HG03045 (cell line): ENCODE results near the gene MKX.

Source experiments
- ATAC-seq: cut with Tn5 transposase; IDR thresholded peaks from one replicate; pipeline ENCODE4 v1.9.1; 2021; ENCODE audit warnings: mild to moderate bottlenecking, moderate library complexity; ENCODE audit not compliant: unreplicated experiment

MKX gene

GRCh38 chr10:27655296-27655695, 90.3 kb downstream of the MKX start:
- no peak for ATAC-seq

- ATAC-seq = no peak
Measured at GRCh38 chr10:27654284-27654683, 91.3 kb downstream of the MKX start.

- no peak for ATAC-seq
Measured at GRCh38 chr10:27646604-27647175, 98.9 kb downstream of the MKX start.

- ATAC-seq = no peak
Measured at GRCh38 chr10:27646194-27646593, 99.4 kb downstream of the MKX start.

GRCh38 chr10:27644307-27644939, 101.2 kb downstream of the MKX start:
- no peak for ATAC-seq

- ATAC-seq = no peak
Measured at GRCh38 chr10:27643301-27643700, 102.3 kb downstream of the MKX start.

GRCh38 chr10:27642023-27642589, 103.5 kb downstream of the MKX start:
- no peak for ATAC-seq

GRCh38 chr10:27638071-27638750, 107.4 kb downstream of the MKX start:
- ATAC-seq = no peak

GRCh38 chr10:27637601-27638000, 108.0 kb downstream of the MKX start:
- no peak for ATAC-seq

GRCh38 chr10:27636816-27637215, 108.8 kb downstream of the MKX start:
- ATAC-seq = no peak

GRCh38 chr10:27635699-27636270, 109.8 kb downstream of the MKX start:
- ATAC-seq = no peak

- ATAC-seq = no peak
Measured at GRCh38 chr10:27635290-27635689, 110.3 kb downstream of the MKX start.

GRCh38 chr10:27628621-27629020, 117.0 kb downstream of the MKX start:
- ATAC-seq = no peak

- no peak for ATAC-seq
Measured at GRCh38 chr10:27626890-27627289, 118.7 kb downstream of the MKX start.

- ATAC-seq = no peak
Measured at GRCh38 chr10:27625452-27626211, 120.0 kb downstream of the MKX start.

- ATAC-seq = no peak
Measured at GRCh38 chr10:27624941-27625340, 120.7 kb downstream of the MKX start.
